GM10847 (cell line): ENCODE measurements around the gene ATXN10.

Source experiments
- POLR2A ChIP-seq: IDR thresholded peaks from 2 replicates; pipeline ENCODE4 v1.6.1; 2011; ENCODE audit not compliant: insufficient read length; ENCODE audit errors: extremely low read depth

Gene ATXN10

DNA sequence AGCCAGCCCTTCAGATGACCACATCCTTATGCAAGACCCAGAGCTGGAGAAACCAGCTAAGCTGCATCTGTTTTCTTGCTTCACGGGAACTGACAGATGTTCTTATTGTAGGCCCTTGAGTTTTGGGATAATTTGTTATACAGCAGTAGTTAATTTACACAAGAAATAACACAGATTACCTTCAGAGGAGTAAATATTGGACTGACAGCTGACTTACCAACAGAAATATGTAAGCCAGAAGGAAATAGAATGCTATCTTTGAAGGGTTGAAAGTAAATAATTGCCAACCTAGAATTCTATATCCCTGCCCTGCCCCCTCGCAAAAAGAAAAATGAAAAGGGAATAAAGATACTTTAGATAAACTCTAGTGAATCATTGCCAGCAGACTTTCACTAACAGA is 181.2 kb downstream of the ATXN10 start:
- TF ChIP-seq POLR2A = no peak

DNA sequence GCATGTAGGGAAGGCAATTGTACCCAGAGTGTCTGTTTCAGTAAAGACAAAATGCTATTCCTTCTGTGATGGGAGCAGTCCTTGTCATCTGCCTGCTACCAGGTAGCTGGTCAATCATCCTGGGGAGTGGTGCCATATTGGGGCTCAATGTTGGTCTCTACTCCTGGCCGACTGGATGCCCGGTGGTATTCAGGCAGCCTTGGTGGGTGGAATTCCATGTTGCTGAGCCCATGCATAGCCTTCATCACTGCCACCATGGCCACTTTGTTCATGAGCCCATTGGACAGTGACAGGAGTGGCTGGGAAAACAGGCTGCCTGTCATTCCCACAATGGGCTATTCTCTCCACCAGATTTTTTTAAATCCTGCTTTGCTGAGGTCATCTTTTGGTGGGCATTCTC is 184.3 kb downstream of the ATXN10 start:
- TF ChIP-seq POLR2A = no peak

DNA sequence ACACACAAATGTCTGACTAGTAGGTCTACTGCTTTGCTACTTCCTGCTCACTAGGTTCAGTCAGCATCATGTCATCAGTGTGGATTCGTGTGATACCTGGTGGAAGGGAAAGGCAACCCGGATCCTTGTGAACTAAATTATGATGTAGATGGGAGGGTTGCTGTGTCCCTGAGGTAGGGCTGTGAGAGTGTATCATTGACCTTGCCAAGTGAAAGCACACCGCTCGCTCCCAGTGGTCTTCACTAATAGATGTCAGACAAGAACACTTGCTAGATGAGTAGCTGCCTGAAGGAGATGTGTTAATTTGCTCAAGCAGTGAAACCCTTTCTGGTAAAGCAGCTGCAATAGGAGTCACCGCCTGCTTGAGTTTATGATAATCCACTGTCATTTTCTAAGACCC is 185.9 kb downstream of the ATXN10 start:
- TF ChIP-seq POLR2A = no peak

DNA sequence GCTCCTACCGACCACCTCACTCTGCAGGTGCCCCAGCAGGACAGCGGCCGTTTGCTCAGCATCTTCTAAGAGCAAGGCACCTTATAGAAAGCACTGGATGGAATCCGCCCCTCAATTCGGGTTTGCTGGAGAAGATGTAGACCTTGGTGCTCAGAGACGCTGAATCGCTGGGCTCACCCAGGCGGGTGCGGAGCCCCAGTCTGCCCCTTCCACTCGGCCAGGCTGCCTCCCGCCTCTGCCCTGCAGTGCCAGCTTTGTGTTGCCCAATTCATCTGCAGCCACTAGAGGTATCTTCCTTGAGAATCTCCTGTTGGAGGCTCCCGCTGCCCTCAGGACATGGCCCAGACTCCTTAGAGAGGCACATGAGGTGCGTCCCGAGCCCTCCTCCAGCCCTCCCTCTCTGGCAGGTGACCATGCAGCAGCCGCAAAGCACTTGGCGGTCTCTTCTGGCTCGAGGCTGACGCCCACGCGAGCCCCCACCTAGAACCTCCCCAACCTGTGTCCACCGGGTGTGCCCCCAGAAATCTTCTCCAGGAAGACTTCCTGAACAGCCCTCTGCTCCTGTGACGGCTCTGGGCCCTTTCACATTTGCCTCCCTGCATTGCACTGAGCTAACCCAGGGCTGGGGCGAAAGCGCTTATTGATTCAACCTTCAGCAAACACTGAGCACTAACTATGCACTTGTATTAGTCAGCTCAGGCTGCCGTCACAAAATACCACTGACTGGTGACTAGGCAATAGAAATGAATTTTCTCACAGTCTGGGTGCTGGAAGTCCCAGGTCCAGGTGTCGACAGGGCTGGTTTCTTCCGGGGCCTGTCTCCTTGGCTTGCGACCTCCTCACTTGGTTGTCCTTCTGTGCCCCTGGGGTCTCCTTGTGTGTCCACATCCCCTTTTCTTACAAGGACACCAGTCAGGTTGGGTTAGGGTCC is 187.9 kb downstream of the ATXN10 start:
- TF ChIP-seq POLR2A = no peak

DNA sequence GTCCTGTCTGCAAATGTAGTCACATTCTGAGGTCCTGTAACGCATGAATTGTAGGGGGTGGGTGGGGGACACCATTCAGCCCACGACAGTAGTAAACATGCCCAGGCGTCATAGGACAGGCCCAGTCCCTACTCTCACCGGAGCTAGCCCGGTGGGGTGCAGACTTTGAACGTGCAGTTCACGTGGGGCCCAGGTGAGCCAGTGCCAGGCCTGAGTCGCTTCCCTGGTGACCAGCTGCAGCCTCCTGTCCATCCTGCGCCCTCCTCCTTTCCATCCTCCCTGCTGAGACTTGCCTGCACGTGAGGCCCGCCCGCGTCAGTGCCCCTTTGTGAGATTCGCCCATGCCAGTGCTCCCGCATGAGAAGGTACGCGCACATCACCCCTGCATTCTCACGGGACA is 188.6 kb downstream of the ATXN10 start:
- TF ChIP-seq POLR2A = no peak

DNA sequence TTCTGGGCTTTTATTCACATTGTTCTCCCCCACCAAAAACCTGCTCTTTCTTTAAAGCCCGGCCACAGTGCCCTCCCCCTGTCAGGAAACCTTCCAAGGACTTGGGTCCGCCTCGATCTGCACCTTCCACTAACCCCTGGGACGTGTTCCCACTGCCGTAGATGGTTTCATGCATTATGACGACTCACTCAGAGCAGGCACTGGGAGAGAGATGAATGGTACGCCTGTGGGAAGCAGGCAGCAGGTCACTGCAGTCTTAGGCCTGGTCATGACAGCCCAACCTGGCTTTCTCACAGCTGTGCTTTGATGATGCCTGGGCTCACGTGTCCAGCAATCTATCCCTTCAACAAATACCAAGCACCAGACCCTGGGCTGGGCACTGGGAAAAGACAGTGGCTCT is 189.6 kb downstream of the ATXN10 start:
- no peak for TF ChIP-seq POLR2A

DNA sequence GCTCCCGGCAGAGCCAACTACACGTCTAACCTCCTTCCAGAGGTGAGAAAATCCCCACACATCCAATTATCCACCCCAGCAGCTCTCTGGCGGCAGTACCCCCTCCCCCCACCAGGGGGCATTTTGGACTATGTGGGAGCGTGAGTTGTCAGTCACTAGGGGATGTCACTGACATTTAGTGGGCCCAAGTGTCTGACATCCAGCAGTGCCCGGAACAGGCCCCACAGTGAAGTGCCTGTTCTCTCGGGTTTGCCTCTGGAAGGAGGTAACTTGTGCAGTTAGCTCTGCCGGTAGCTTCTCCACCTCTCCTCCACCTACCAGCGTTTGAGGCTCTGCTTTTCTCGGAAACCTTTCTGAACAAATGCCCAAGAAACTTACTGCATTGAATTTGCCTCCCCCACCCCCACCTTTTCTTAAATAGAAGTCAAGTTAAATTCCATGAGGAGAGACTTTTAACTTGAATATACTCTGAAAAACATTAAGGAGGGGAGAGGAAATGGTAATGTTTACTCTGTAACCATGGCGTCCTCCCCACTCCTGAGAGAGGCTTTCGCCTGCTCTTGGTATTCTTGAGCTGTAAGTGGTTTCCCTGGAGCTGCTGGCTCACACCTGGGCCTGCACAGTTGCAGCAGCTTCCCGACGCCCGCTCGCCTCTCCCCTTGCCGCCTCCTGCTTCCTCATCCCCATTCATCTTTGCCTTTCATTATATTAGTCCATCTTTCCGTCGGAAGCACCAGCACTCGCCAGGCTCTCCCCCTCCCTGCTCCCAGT is 192.5 kb downstream of the ATXN10 start:
- no peak for TF ChIP-seq POLR2A

DNA sequence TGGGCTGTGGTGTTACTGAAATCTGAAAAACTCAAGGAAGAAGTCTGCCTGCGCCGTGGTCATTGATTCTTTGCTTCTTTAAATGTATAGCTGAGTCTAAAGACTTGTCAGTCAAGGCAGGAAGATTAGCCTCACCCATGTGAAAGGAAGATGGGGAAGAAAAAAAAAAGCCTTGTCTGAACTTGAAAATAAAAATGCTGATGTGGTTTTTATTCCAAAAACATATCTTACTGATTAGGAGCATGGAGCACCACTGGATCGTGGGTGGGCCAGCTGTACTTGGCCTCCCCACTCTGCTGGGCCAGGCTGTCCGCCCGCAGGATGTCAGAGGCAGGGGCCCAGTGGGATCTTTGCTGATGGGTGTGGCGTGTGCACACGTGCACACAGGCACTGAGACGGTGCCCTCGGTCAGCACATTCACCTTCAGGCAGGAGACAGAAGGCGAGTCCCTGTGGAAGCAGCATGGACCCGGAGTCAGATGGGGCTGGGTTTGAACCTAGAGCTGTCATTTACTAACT is 193.4 kb downstream of the ATXN10 start:
- TF ChIP-seq POLR2A = no peak

DNA sequence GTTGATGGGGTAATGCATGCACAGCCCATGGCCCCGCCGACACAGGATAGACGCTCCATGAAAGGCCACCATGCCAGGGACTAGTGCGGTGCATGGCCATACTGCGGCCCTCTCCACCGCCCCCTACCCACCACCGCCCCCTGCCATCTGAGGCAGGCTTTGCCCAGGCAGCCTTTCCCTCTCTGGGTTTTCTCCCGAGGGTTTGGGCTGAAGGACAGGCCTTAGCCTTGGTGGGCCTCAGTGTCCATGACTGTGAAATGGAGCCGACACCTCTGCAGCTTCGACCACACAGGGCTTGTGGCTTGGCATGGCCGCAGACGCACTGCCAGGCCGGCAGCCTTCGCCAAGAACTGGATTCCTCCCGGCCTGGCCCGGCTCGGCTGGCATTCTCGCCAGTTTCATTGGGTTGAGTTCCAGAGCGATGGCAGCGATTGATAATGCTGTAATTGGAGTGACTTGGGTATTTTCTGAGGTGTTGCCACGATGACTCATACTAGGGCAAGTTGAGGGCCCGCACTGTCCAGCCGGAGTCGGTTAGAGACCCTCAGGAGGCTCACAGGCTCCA is 194.0 kb downstream of the ATXN10 start:
- no peak for TF ChIP-seq POLR2A

DNA sequence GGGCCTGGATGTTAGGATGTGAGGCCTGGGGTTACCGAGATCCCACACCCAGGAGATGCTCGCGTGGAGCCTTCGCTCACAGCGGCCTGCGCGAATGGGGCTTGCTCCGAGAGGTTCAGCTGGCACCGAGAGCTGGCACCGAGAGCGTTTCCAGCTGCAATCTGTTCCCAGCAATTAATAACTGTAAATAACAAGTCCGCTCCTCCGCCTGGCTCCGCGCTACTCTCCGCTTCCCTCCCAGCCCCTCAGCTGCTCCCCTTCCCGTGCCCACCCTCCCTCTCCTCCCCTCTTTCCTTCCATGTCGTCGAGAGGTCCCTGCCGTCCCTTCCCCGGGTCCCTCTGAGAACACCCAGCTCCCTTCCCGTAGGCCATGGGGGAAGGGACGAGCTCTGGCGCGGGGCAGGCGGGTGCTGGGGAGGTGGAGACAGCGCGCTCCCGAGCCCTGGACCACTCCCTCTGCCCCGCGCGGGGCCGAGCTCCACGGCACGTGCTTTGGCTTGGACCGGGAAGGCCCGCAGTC is 194.6 kb downstream of the ATXN10 start:
- TF ChIP-seq POLR2A = no peak

DNA sequence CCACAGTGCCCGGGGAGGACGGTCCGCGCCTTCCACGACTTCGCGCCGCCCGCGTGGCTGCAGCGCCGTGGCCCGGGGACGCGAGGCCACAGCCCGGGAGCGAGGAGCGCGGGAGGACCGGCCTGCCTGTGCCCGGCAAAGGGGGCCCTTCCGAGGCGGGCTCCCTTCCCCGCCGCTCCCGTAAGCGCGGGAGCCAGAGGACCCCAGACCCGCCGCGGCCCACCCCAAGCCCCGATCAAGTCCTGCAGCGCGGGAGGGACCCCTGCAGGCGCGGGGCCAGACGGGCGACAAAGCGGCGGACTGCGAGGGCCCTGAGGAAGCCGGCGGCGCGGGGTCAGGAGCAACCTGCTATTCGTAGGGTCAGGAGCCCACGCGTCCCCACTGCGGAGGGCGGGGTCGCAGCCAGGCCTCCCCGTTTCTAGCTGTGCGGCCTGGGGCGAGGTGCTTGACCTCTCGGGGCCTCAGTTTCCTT is 195.0 kb downstream of the ATXN10 start:
- TF ChIP-seq POLR2A = no peak

DNA sequence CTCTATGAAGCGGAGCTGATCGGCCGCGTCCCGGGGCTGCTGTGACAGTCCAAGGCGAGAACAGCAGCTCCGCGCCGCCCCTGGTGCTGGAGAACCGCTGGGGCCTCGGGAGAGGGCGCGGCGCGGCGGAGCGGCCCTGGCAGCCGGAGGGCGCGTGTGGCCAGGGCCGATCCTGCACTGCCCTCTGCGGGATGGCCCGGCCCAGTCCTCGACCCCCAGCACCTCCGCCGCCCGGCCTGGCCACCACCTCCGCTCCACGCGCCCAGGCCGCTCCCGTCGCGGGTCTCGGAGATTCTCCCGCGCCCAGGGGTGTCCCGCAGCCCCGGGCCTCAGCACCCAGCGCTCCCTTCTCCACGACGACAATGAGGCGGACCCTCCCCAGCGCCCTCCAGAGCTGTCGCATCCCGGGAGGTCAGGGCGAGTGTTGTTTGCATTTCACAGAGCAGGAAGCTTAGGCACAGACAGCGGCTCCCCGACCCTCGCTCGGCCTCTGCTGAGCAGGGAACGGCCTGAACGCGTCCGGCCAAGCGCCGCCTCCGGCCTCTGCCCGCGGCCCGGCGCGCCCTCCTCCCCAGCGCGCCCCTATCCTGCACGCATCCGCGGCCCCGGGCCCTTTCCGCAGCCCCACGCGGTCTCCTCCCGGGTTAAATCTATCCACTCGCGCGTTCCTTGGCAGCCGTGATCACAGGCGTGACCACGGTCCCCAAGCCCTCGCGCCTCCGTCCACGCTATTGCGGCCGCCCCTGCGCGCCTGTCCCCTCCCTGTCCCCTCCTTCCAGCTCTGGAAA is 195.7 kb downstream of the ATXN10 start:
- TF ChIP-seq POLR2A = no peak

DNA sequence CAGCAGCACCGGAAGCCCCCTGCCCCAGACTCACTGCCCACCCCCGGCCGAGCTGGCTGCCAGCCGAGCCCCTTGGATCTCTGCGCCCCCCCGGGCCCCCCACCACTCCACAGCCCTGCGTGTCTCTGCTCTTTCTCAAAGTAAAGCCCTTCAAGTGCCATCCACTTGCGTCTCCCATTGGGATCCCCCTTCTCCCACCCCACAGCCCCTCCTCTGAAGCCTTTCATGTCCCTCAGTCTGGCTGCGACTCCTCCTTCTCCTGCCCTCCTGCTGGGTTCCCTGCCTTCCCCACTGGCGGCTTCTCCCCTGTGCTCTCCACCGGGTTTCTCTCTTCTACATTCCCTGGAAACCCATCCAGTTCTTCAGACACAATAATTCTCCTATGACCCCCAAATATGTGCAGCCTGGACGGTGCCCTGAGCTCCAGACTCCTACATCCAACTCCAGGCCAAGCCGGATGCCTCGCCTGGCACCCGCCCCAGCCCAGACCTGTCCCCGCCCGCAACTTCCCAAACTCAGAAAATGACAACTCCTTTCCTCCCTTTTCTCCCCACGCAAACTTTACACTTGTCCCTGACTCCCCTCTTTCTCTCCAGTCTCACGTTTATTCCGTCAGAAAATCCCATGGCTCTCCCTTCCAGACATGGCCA is 196.4 kb downstream of the ATXN10 start:
- no peak for TF ChIP-seq POLR2A
